Suprapubic skin (tissue), 4 donors: ENCODE data around the gene COMMD9. TPM values are rescaled to one million over a fixed set of nuclear protein-coding genes. Genes with fewer than 3 reads are reported as not detected.

Experiments
- DNase-seq, 2 donors: peaks; one replicate each; pipeline ENCODE4 v3.0.0-alpha.2; 2019; ENCODE audit warnings: low spot score in 2 of 2
- H3K27ac ChIP-seq: fragments of 200-600 bp; sonication (generic); one replicate; pipeline ENCODE4 v1.5.1; 2019
- H3K27me3 ChIP-seq: fragments of 200-600 bp; sonication (generic); one replicate; pipeline ENCODE4 v1.5.1; 2019
- H3K36me3 ChIP-seq: fragments of 200-600 bp; sonication (generic); one replicate; pipeline ENCODE4 v1.5.1; 2019
- H3K4me1 ChIP-seq: fragments of 200-600 bp; sonication (generic); one replicate; pipeline ENCODE4 v1.5.1; 2019
- H3K4me3 ChIP-seq: fragments of 200-600 bp; sonication (generic); one replicate; pipeline ENCODE4 v1.5.1; 2019; ENCODE audit warnings: mild to moderate bottlenecking
- H3K9me3 ChIP-seq: fragments of 200-600 bp; sonication (generic); one replicate; pipeline ENCODE4 v1.5.1; 2019
- CTCF ChIP-seq, 2 donors: fragments of 200-600 bp in 1 of 2; fragments of 450-650 bp in 1 of 2; sonication (generic) in 1 of 2; IDR thresholded peaks; one replicate each; pipeline ENCODE4 v1.5.1; 2016 to 2019; ENCODE audit warnings: antibody characterized with exemption in 2 of 2, mild to moderate bottlenecking in 1 of 2, moderate library complexity in 1 of 2
- EP300 ChIP-seq: sonication (generic); formaldehyde crosslinking; IDR thresholded peaks from one replicate; pipeline ENCODE4 v1.6.1; 2017; ENCODE audit warnings: antibody characterized with exemption
- POLR2A ChIP-seq, 2 donors: fragments of 450-650 bp; IDR thresholded peaks; one replicate each; pipeline ENCODE4 v1.6.1; 2017; ENCODE audit warnings: antibody characterized with exemption in 2 of 2, mild to moderate bottlenecking in 2 of 2, moderate library complexity in 2 of 2
- POLR2AphosphoS5 ChIP-seq, 3 donors: sonication (generic); formaldehyde crosslinking; IDR thresholded peaks; one replicate each; pipeline ENCODE4 v1.6.1; 2017; ENCODE audit warnings: antibody characterized with exemption in 3 of 3
- WGBS: methylation state at CpG from one replicate; pipeline ENCODE4 v1.1.5; 2018; 5-methylcytosine and 5-hydroxymethylcytosine counted together
- total RNA-seq, 4 donors: library from RNA; depleted of rRNA; stranded (reverse); fragments of >200 nt; gene quantifications; one replicate each; pipeline ENCODE4 v1.1.0, GENCODE V29; 2016

Gene COMMD9
- total RNA-seq, 4 donors from 2014 or later: 40.1 to 55.0 (median 46.6) TPM

GRCh38 chr11:36224209-36224882, 64.9 kb downstream of the COMMD9 start:
- no peak overlapping the region for H3K4me3 ChIP-seq
- no peak for DNase-seq

GRCh38 chr11:36222831-36223635, 66.2 kb downstream of the COMMD9 start:
- Histone ChIP-seq H3K27me3 (no peaks in the 10 kb centered on the region), H3K27ac (no peak overlapping the region), H3K36me3 (peaks cover 12% of the 10 kb centered on the region), H3K4me1 (peaks cover 4% of the 10 kb centered on the region), H3K4me3 (no peak overlapping the region), H3K9me3 (peaks cover 10% of the 10 kb centered on the region)
- TF ChIP-seq POLR2AphosphoS5 (IDR thresholded peaks at IDR 0.05) (no peak), CTCF (IDR thresholded peaks at IDR 0.05) (no peak), POLR2A (IDR thresholded peaks at IDR 0.05) (no peak)
- DNase-seq: no peak
- 48% methylated on average over 14 of the region's 14 CpGs for WGBS

More at GRCh38 chr11:36224209-36224882, 64.9 kb downstream of the COMMD9 start:
- Histone ChIP-seq H3K4me1 (peaks cover 8% of the 10 kb centered on the region), H3K9me3 (peaks cover 10% of the 10 kb centered on the region), H3K27me3 (no peaks in the 10 kb centered on the region), H3K27ac (no peak overlapping the region), H3K36me3 (peaks cover 11% of the 10 kb centered on the region)
- no peak for TF ChIP-seq POLR2AphosphoS5 (IDR thresholded peaks at IDR 0.05)
- TF ChIP-seq CTCF (IDR thresholded peaks at IDR 0.05): no peak
- TF ChIP-seq POLR2A (IDR thresholded peaks at IDR 0.05): no peak
- TF ChIP-seq EP300: no peak
- WGBS: 71% methylated on average over 5 of the region's 5 CpGs

Other genes with a start within 250 kb of the COMMD9 start
- gene PRR5L, start 6.9 kb upstream of the COMMD9 start, total RNA-seq: 10 to 100 TPM in 1 of 4 donors, 1 to 10 TPM in 3; 2.2 to 10.9 (median 3.5) TPM
- gene TRAF6, start 220.8 kb upstream of the COMMD9 start, total RNA-seq: 10 to 100 TPM; 12.6 to 18.7 (median 18.6) TPM